NB4 (cell line): ENCODE results near the gene RCBTB1.

Experiments
- CTCF ChIP-seq: IDR thresholded peaks from one replicate; pipeline ENCODE4 v1.5.1; 2012; ENCODE audit warnings: low read depth, low read length
- MAX ChIP-seq: IDR thresholded peaks from 2 replicates; pipeline ENCODE4 v1.6.1; 2011; ENCODE audit warnings: low read depth, low read length
- MYC ChIP-seq: IDR thresholded peaks from 2 replicates; pipeline ENCODE4 v1.6.1; 2011; ENCODE audit warnings: low read depth, low read length
- POLR2A ChIP-seq: IDR thresholded peaks from 2 replicates; pipeline ENCODE4 v1.6.1; 2011; ENCODE audit warnings: mild to moderate bottlenecking; ENCODE audit not compliant: insufficient read length; ENCODE audit errors: extremely low read depth

GRCh38 chr13:49610176-49610575, 24.8 kb upstream of the RCBTB1 start:
- TF ChIP-seq POLR2A (no peak), MAX (no peak), CTCF (no peak), MYC (no peak)
